GM12892 (cell line): ENCODE measurements around the gene UBL7.

ENCODE experiments used
- POLR2A ChIP-seq: IDR thresholded peaks from 2 replicates; pipeline ENCODE4 v1.6.1; 2011; ENCODE audit warnings: low read depth, low read length, control low read depth
- POLR2AphosphoS5 ChIP-seq: IDR thresholded peaks from 2 replicates; pipeline ENCODE4 v1.6.1; 2011; ENCODE audit warnings: low read depth, low read length, control low read depth
- TAF1 ChIP-seq: IDR thresholded peaks from 2 replicates; pipeline ENCODE4 v1.6.1; 2011; ENCODE audit warnings: low read depth, mild to moderate bottlenecking, control low read depth, low read length, borderline replicate concordance

- no peak for TF ChIP-seq POLR2AphosphoS5
- no peak for TF ChIP-seq POLR2A
- TF ChIP-seq TAF1, result no peak
These were observed 11.9 kb downstream of the UBL7 start for GRCh38 chr15:74449095-74449494.
